Measurements from ENCODE around the gene ATOSA. TPM values are rescaled to one million over a fixed set of nuclear protein-coding genes. Genes with fewer than 3 reads are reported as not detected.
A peak's percentile ranks its signal among the peaks of the same experiment; 100 is the strongest.

Gene ATOSA
- polyA plus RNA-seq, 2 donors: 28.1 to 104 TPM

DNA sequence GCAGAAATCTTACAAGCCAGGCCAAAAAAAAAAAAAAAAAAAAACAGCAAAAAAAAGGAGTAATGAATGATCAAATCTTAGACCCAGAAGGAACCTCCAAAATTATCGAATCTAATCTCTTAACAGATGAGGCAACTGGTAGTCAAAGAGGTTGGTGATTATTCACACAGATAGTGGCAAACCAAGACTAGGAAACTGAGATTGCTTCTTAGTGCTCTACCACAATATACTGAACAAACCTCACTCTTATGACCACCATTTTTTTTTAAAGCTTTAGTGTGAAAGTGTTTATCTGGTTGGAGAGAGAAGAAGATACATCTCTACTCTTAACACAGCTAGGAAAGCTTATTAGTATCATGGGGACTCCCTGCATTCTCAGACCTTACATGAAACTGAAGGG, 17.3 kb downstream of the ATOSA start:
- H3K4me1 ChIP-seq (ENCODE audit: control insufficient read depth in 2 of 2, insufficient read depth in 2 of 2, low read length in 1 of 2): no peaks in the 10 kb centered on the region
- H3K4me3 ChIP-seq (ENCODE audit: low read depth in 1 of 2, low read length in 2 of 2): no peak overlapping the region
- 51 to 58% methylated on average over 1 of the region's 1 CpG for WGBS, 2 donors
- no peaks in the 10 kb centered on the region for H3K9me3 ChIP-seq (ENCODE audit: control insufficient read depth in 2 of 2, insufficient read depth in 1 of 2, low read depth in 1 of 2, low read length in 1 of 2)
- peaks cover 0 to 3% of the 10 kb centered on the region in 2 donors for H3K36me3 ChIP-seq (ENCODE audit: control insufficient read depth in 2 of 2, insufficient read depth in 2 of 2, low read length in 1 of 2)
- no peaks in the 10 kb centered on the region for H3K27me3 ChIP-seq (ENCODE audit: control insufficient read depth in 1 of 2, insufficient read depth in 2 of 2, low read length in 2 of 2)
- no peak overlapping the region for H3K27ac ChIP-seq (ENCODE audit: low read depth in 2 of 2, low read length in 1 of 2)

DNA sequence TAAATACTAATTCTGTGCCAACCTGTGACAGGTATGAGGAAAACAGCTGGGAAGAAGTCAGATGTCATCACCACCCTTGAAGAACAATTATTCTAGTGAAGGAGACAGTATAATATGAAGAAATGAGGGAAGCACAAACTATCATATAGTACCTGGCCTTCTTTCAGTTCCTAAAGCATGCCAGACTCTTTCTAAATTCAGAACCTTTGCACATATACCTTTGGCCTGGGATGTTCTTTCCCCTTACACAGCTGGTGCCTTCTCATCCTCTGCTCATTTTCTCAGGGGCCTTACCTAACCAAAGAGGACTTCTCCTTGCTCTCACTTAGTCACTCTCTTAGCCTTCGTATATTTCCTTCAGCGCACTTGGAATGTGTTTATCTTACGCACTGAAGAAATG, 19.0 kb downstream of the ATOSA start:
- Histone ChIP-seq H3K36me3 (ENCODE audit: control insufficient read depth in 2 of 2, insufficient read depth in 2 of 2, low read length in 1 of 2) (peaks cover 0 to 3% of the 10 kb centered on the region in 2 donors), H3K4me1 (ENCODE audit: control insufficient read depth in 2 of 2, insufficient read depth in 2 of 2, low read length in 1 of 2) (no peaks in the 10 kb centered on the region), H3K27me3 (ENCODE audit: control insufficient read depth in 1 of 2, insufficient read depth in 2 of 2, low read length in 2 of 2) (no peaks in the 10 kb centered on the region), H3K9me3 (ENCODE audit: control insufficient read depth in 2 of 2, insufficient read depth in 1 of 2, low read depth in 1 of 2, low read length in 1 of 2) (no peaks in the 10 kb centered on the region), H3K4me3 (ENCODE audit: low read depth in 1 of 2, low read length in 2 of 2) (no peak overlapping the region), H3K27ac (ENCODE audit: low read depth in 2 of 2, low read length in 1 of 2) (no peak overlapping the region)
- WGBS, 2 donors: 89 to 96% methylated on average over 3 of the region's 3 CpGs

DNA sequence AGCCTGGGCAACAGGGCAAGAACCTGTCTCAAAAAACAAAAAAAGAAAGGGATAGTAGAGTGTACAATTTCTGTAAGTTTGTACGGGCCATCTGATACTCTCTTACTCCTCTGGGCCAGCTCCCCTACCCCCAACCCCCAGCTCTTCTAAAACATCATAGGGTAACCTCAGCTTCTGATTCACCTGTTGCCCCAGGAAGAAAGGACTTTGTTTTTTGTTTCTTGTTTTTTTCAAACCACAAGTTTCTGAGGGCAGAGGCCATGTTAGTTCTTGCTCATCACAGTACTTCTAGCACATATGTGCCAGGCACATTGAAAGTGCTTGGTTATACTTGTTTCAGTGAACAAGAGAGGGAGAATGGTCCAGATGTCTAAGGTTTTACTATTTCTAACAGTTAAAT, 20.2 kb downstream of the ATOSA start:
- Histone ChIP-seq H3K36me3 (ENCODE audit: control insufficient read depth in 2 of 2, insufficient read depth in 2 of 2, low read length in 1 of 2) (peaks cover 0 to under 1% of the 10 kb centered on the region in 2 donors), H3K4me3 (ENCODE audit: low read depth in 1 of 2, low read length in 2 of 2) (no peak overlapping the region), H3K9me3 (ENCODE audit: control insufficient read depth in 2 of 2, insufficient read depth in 1 of 2, low read depth in 1 of 2, low read length in 1 of 2) (no peaks in the 10 kb centered on the region), H3K27me3 (ENCODE audit: control insufficient read depth in 1 of 2, insufficient read depth in 2 of 2, low read length in 2 of 2) (no peaks in the 10 kb centered on the region), H3K27ac (ENCODE audit: low read depth in 2 of 2, low read length in 1 of 2) (no peak overlapping the region), H3K4me1 (ENCODE audit: control insufficient read depth in 2 of 2, insufficient read depth in 2 of 2, low read length in 1 of 2) (no peaks in the 10 kb centered on the region)
- 85% methylated on average over 1 of the region's 1 CpG for WGBS, 2 donors

DNA sequence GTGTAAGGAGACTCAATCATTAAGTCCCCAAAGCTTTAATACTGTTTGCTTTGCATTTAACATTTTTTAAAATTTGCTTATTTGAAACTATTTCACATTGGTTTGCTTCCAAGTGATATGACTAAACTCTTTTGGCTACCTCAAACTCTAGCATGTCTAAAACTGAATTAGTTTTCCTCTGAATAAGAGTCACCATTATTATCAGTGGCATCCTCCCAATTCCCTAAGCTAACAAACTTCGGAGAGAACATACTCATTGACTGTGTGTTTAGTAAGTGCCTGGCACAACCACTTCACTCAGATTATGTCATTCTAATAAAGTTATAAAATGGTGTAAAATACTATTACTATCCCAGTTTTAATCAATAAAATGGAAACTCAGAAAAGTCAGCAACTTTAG, 21.9 kb downstream of the ATOSA start:
- no peaks in the 10 kb centered on the region for H3K9me3 ChIP-seq (ENCODE audit: control insufficient read depth in 2 of 2, insufficient read depth in 1 of 2, low read depth in 1 of 2, low read length in 1 of 2)
- 17 to 25% methylated on average over 1 of the region's 1 CpG for WGBS, 2 donors
- H3K4me3 ChIP-seq (ENCODE audit: low read depth in 1 of 2, low read length in 2 of 2): no peak overlapping the region
- no peaks in the 10 kb centered on the region for H3K4me1 ChIP-seq (ENCODE audit: control insufficient read depth in 2 of 2, insufficient read depth in 2 of 2, low read length in 1 of 2)
- no peak overlapping the region for H3K27ac ChIP-seq (ENCODE audit: low read depth in 2 of 2, low read length in 1 of 2)
- H3K27me3 ChIP-seq (ENCODE audit: control insufficient read depth in 1 of 2, insufficient read depth in 2 of 2, low read length in 2 of 2): no peaks in the 10 kb centered on the region
- H3K36me3 ChIP-seq (ENCODE audit: control insufficient read depth in 2 of 2, insufficient read depth in 2 of 2, low read length in 1 of 2): no peaks in the 10 kb centered on the region

DNA sequence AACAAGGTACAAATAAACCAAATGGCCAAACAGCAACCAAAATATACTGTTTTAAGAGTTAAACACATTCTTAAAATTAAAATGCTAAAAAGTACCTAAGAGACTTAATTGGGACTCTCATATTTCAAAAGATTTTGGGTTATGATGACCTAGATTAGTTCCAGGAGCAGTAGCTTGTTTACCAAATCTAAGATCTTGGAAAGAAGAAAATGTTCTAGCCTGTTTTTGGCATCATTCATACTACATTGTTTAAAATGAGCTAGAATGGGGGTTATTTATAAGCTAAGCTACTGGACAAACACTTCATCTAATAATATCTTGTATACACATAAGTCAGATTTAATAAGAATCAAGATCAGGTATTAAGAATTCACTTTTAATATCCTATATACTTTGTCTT, 22.8 kb downstream of the ATOSA start:
- Histone ChIP-seq H3K4me3 (ENCODE audit: low read depth in 1 of 2, low read length in 2 of 2) (no peak overlapping the region), H3K9me3 (ENCODE audit: control insufficient read depth in 2 of 2, insufficient read depth in 1 of 2, low read depth in 1 of 2, low read length in 1 of 2) (no peaks in the 10 kb centered on the region), H3K27ac (ENCODE audit: low read depth in 2 of 2, low read length in 1 of 2) (no peak overlapping the region), H3K4me1 (ENCODE audit: control insufficient read depth in 2 of 2, insufficient read depth in 2 of 2, low read length in 1 of 2) (no peaks in the 10 kb centered on the region), H3K27me3 (ENCODE audit: control insufficient read depth in 1 of 2, insufficient read depth in 2 of 2, low read length in 2 of 2) (no peaks in the 10 kb centered on the region), H3K36me3 (ENCODE audit: control insufficient read depth in 2 of 2, insufficient read depth in 2 of 2, low read length in 1 of 2) (no peaks in the 10 kb centered on the region)

DNA sequence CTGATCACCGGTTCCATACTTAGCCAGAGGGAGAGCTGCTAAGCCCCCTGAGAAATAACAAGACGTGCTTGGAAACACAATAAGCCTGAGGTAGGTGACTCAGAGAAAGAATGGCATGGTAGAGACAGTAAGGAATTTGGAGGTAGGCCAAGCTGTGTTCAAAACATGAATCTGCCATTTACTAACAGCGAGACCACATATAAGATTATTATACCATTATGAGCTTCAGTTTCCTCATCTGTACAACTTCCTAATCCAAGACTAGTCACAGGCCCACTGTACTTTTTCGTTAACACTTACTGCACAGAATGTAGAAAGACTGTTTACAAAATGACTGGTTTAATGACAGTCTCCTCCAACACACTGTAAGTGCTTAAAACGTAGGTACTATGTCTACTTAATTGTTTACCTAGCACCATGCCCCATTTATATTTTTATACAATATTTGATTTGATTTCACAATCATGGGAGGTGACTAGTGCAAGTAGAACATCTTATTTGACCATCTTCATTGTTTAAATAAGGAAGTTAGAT, 25.7 kb downstream of the ATOSA start:
- Histone ChIP-seq H3K27me3 (ENCODE audit: control insufficient read depth in 1 of 2, insufficient read depth in 2 of 2, low read length in 2 of 2) (no peaks in the 10 kb centered on the region), H3K4me1 (ENCODE audit: control insufficient read depth in 2 of 2, insufficient read depth in 2 of 2, low read length in 1 of 2) (no peaks in the 10 kb centered on the region), H3K27ac (ENCODE audit: low read depth in 2 of 2, low read length in 1 of 2) (peak overlapping the region; percentile 34 to 67), H3K4me3 (ENCODE audit: low read depth in 1 of 2, low read length in 2 of 2) (no peak overlapping the region), H3K36me3 (ENCODE audit: control insufficient read depth in 2 of 2, insufficient read depth in 2 of 2, low read length in 1 of 2) (no peaks in the 10 kb centered on the region), H3K9me3 (ENCODE audit: control insufficient read depth in 2 of 2, insufficient read depth in 1 of 2, low read depth in 1 of 2, low read length in 1 of 2) (no peaks in the 10 kb centered on the region)
- WGBS, 2 donors: 39 to 56% methylated on average over 5 of the region's 5 CpGs

DNA sequence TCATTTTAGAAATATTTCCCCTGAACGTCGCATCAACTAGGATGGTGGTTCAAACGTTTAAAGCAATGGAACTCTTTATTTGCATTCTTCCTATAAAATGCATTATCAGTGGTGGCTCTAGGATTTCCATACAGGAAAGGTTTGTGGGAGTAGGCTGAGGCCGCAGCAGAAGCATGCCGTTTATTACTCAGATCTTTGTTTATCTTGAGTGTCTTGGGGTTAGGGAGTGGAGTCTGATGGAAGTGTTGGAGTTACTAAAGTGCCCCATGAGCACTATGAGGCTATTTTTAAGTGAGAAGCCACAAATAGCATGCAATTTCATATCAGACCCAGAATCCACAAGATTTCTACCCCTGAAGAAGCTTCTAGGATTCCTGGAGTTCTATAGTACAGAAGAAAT, 26.2 kb downstream of the ATOSA start:
- Histone ChIP-seq H3K4me3 (ENCODE audit: low read depth in 1 of 2, low read length in 2 of 2) (no peak overlapping the region), H3K27me3 (ENCODE audit: control insufficient read depth in 1 of 2, insufficient read depth in 2 of 2, low read length in 2 of 2) (no peaks in the 10 kb centered on the region), H3K36me3 (ENCODE audit: control insufficient read depth in 2 of 2, insufficient read depth in 2 of 2, low read length in 1 of 2) (no peaks in the 10 kb centered on the region), H3K4me1 (ENCODE audit: control insufficient read depth in 2 of 2, insufficient read depth in 2 of 2, low read length in 1 of 2) (no peaks in the 10 kb centered on the region), H3K9me3 (ENCODE audit: control insufficient read depth in 2 of 2, insufficient read depth in 1 of 2, low read depth in 1 of 2, low read length in 1 of 2) (no peaks in the 10 kb centered on the region), H3K27ac (ENCODE audit: low read depth in 2 of 2, low read length in 1 of 2) (peak overlapping the region; percentile 34 to 67)
- WGBS, 2 donors: 31 to 39% methylated on average over 5 of the region's 5 CpGs

DNA sequence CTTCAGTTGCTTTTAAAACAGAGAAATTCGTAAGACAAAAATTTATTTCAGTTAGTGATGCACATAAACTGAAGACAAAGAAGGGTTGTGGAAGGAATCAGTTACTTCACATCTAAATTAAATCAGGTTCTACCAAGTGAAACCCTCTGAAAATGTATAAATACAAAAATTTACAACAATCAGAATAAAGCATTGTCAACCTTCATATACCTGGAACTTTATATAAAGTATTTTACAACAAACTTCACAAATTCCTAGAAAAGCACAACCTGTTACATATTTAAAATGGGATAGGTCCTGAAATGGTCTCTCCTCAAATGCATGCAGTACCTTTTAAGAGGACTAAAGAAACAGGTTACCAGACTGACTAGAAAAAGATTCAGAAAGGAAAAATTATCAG, 26.9 kb downstream of the ATOSA start:
- Histone ChIP-seq H3K27me3 (ENCODE audit: control insufficient read depth in 1 of 2, insufficient read depth in 2 of 2, low read length in 2 of 2) (no peaks in the 10 kb centered on the region), H3K27ac (ENCODE audit: low read depth in 2 of 2, low read length in 1 of 2) (no peak overlapping the region), H3K36me3 (ENCODE audit: control insufficient read depth in 2 of 2, insufficient read depth in 2 of 2, low read length in 1 of 2) (no peaks in the 10 kb centered on the region), H3K4me1 (ENCODE audit: control insufficient read depth in 2 of 2, insufficient read depth in 2 of 2, low read length in 1 of 2) (no peaks in the 10 kb centered on the region), H3K9me3 (ENCODE audit: control insufficient read depth in 2 of 2, insufficient read depth in 1 of 2, low read depth in 1 of 2, low read length in 1 of 2) (no peaks in the 10 kb centered on the region), H3K4me3 (ENCODE audit: low read depth in 1 of 2, low read length in 2 of 2) (no peak overlapping the region)
- 22 to 31% methylated on average over 1 of the region's 1 CpG for WGBS, 2 donors

DNA sequence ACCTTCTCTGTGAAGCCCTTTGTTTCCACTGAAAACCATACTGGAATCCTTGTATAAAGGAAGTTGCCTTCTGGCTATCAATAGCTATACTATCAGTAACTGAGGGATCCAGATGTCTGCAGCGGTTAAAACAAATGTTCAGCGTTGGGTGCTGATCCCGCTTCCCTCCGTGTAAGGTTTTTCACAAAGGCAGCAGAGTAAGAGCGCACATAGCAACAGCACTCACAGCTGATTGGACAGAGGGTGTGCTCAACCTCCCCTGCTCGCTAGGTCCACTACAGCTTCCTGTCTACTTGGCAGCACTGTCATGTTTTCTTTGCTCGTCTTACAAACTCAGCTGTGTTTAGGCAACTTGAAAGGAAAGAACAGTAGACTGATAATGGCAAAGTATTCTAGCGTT, 27.3 kb downstream of the ATOSA start:
- no peaks in the 10 kb centered on the region for H3K4me1 ChIP-seq (ENCODE audit: control insufficient read depth in 2 of 2, insufficient read depth in 2 of 2, low read length in 1 of 2)
- H3K36me3 ChIP-seq (ENCODE audit: control insufficient read depth in 2 of 2, insufficient read depth in 2 of 2, low read length in 1 of 2): no peaks in the 10 kb centered on the region
- H3K4me3 ChIP-seq (ENCODE audit: low read depth in 1 of 2, low read length in 2 of 2): no peak overlapping the region
- no peaks in the 10 kb centered on the region for H3K9me3 ChIP-seq (ENCODE audit: control insufficient read depth in 2 of 2, insufficient read depth in 1 of 2, low read depth in 1 of 2, low read length in 1 of 2)
- no peaks in the 10 kb centered on the region for H3K27me3 ChIP-seq (ENCODE audit: control insufficient read depth in 1 of 2, insufficient read depth in 2 of 2, low read length in 2 of 2)
- WGBS, 2 donors: 13 to 18% methylated on average over 8 of the region's 8 CpGs
- peak overlapping the region in 1 of 2 donors; percentile 39 for H3K27ac ChIP-seq (ENCODE audit: low read depth in 2 of 2, low read length in 1 of 2)

DNA sequence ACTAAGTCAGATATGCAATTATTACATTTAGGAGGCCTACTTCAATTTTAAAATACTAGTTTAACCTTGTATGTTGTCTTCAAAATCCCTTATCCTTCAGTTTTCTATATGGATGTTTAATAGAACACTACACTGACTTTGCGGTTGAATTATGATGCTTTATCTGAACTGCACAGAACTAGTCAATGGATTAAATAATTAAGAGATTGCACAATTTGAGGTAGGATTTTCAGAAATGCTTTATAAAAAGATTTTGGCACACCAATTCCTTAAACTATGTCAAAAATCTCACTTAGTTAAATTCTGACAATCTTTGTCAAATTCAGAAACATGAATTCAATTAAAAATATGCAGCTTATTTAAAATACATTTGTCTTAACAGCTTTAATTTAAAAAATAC, 28.1 kb downstream of the ATOSA start:
- no peak overlapping the region for H3K4me3 ChIP-seq (ENCODE audit: low read depth in 1 of 2, low read length in 2 of 2)
- no peak overlapping the region for H3K27ac ChIP-seq (ENCODE audit: low read depth in 2 of 2, low read length in 1 of 2)
- WGBS, 2 donors: 83 to 93% methylated on average over 1 of the region's 1 CpG
- no peaks in the 10 kb centered on the region for H3K4me1 ChIP-seq (ENCODE audit: control insufficient read depth in 2 of 2, insufficient read depth in 2 of 2, low read length in 1 of 2)
- H3K9me3 ChIP-seq (ENCODE audit: control insufficient read depth in 2 of 2, insufficient read depth in 1 of 2, low read depth in 1 of 2, low read length in 1 of 2): no peaks in the 10 kb centered on the region
- H3K36me3 ChIP-seq (ENCODE audit: control insufficient read depth in 2 of 2, insufficient read depth in 2 of 2, low read length in 1 of 2): peaks cover 0 to 3% of the 10 kb centered on the region in 2 donors
- no peaks in the 10 kb centered on the region for H3K27me3 ChIP-seq (ENCODE audit: control insufficient read depth in 1 of 2, insufficient read depth in 2 of 2, low read length in 2 of 2)

All from esophagus (tissue), 2 donors.